H1 (cell line): ENCODE measurements around the gene FSCB.

Experiments used
- ASH2L ChIP-seq: fragments of 200-600, 300-600 bp; sonication (generic); IDR thresholded peaks from one replicate; pipeline ENCODE4 v1.7.1; 2017; ENCODE audit warnings: low read length
- EGR1 ChIP-seq: IDR thresholded peaks from 2 replicates; pipeline ENCODE4 v1.6.1; 2011; ENCODE audit warnings: low read depth, low read length, borderline replicate concordance
- FOSL1 ChIP-seq: IDR thresholded peaks from 2 replicates; pipeline ENCODE4 v1.6.1; 2011; ENCODE audit warnings: mild to moderate bottlenecking, low read depth, low read length, moderate library complexity; ENCODE audit not compliant: insufficient read depth
- POLR2A ChIP-seq, 2 experiments: IDR thresholded peaks; 1 replicate in 1 of 2; 2 replicates in 1 of 2; pipeline ENCODE4 v1.6.1; 2011; ENCODE audit warnings: low read depth in 2 of 2, low read length in 2 of 2, mild to moderate bottlenecking in 2 of 2; ENCODE audit errors: control extremely low read depth in 1 of 2
- POLR2AphosphoS5 ChIP-seq: IDR thresholded peaks from 2 replicates; pipeline ENCODE4 v1.6.1; 2011; ENCODE audit warnings: low read depth, low read length
- POU5F1 ChIP-seq: IDR thresholded peaks from 2 replicates; pipeline ENCODE4 v1.6.1; 2011; ENCODE audit warnings: low read depth, mild to moderate bottlenecking, low read length, moderate library complexity
- RAD21 ChIP-seq, 2 experiments: IDR thresholded peaks in 1 of 2; conservative IDR thresholded peaks in 1 of 2; 2 replicates each; pipeline ENCODE4 v1.6.1; 2011; ENCODE audit warnings: low read depth in 2 of 2, low read length in 2 of 2, improper control_type of control experiment in 1 of 2, inconsistent platforms in 1 of 2, mild to moderate bottlenecking in 1 of 2, moderate library complexity in 1 of 2
- SIRT6 ChIP-seq: IDR thresholded peaks from one replicate; pipeline ENCODE4 v1.7.1; 2012; ENCODE audit warnings: low read length, inconsistent platforms
- TF ChIP-seq, protein P1 (sequence below), 3 experiments: IDR thresholded peaks; 1 replicate in 2 of 3; 2 replicates in 1 of 3; pipeline versions ENCODE4 v1.5.1 to v1.6.1; 2011; ENCODE audit warnings: low read length in 3 of 3, mild to moderate bottlenecking in 3 of 3, inconsistent platforms in 2 of 3, low read depth in 1 of 3, moderate library complexity in 1 of 3; ENCODE audit not compliant: insufficient read depth in 1 of 3; ENCODE audit errors: control extremely low read depth in 1 of 3
- TF ChIP-seq, protein P2 (sequence below): IDR thresholded peaks from 2 replicates; pipeline ENCODE4 v1.6.1; 2011; ENCODE audit warnings: low read depth, mild to moderate bottlenecking, low read length; ENCODE audit not compliant: insufficient read depth

DNA sequence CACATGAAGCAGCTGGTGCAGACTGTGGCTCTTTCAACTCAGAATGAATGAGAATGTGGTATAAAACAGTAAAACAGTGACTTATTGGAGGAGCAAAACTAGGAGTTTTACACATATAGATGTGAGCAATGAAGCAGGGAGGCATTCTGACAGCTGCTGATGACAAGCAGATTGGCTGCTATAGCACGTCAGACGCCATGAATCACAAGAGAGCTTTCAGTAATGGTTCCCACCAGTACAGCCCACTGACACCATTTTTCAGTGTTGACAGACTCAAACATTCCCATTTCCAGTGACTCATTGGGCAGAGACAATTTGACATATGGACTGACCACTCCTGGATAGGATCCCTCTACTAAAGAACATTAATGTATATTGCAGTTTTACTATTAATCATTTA, 24.6 kb upstream of the FSCB start:
- no peak for TF ChIP-seq SIRT6
- TF ChIP-seq, protein P1, sequence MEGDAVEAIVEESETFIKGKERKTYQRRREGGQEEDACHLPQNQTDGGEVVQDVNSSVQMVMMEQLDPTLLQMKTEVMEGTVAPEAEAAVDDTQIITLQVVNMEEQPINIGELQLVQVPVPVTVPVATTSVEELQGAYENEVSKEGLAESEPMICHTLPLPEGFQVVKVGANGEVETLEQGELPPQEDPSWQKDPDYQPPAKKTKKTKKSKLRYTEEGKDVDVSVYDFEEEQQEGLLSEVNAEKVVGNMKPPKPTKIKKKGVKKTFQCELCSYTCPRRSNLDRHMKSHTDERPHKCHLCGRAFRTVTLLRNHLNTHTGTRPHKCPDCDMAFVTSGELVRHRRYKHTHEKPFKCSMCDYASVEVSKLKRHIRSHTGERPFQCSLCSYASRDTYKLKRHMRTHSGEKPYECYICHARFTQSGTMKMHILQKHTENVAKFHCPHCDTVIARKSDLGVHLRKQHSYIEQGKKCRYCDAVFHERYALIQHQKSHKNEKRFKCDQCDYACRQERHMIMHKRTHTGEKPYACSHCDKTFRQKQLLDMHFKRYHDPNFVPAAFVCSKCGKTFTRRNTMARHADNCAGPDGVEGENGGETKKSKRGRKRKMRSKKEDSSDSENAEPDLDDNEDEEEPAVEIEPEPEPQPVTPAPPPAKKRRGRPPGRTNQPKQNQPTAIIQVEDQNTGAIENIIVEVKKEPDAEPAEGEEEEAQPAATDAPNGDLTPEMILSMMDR (IDR thresholded peaks at IDR 0.05; ENCODE audit: control extremely low read depth in 1 of 3, insufficient read depth in 1 of 3, low read depth in 1 of 3, low read length in 3 of 3): no peak
- no peak for TF ChIP-seq EGR1
- no peak for TF ChIP-seq POU5F1
- TF ChIP-seq RAD21 (IDR thresholded peaks at IDR 0.05 in 1 of 2, conservative IDR thresholded peaks at IDR 0.05 in 1 of 2; ENCODE audit: low read depth in 2 of 2, low read length in 2 of 2): no peak
- TF ChIP-seq, protein P2, sequence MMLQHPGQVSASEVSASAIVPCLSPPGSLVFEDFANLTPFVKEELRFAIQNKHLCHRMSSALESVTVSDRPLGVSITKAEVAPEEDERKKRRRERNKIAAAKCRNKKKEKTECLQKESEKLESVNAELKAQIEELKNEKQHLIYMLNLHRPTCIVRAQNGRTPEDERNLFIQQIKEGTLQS: no peak
- no peak for TF ChIP-seq ASH2L
- TF ChIP-seq FOSL1: no peak
- TF ChIP-seq POLR2AphosphoS5: no peak
- no peak for TF ChIP-seq POLR2A (IDR thresholded peaks at IDR 0.05; ENCODE audit: control extremely low read depth in 1 of 2, low read depth in 2 of 2, low read length in 2 of 2)
